DMS 273 treated with DMSO at 0.1 percent for 48 hours (cell line): ENCODE results near the gene BMPR2.
"Not testable (repeated sequence)": the region's sequence is repeated elsewhere in the genome, so short reads cannot be mapped to it uniquely, and the experiment has no call there.

Experiments
- DNase-seq: peaks from one replicate; lab custom pipeline; 2025; lab: John Stamatoyannopoulos, UW

The BMPR2 gene

DNA sequence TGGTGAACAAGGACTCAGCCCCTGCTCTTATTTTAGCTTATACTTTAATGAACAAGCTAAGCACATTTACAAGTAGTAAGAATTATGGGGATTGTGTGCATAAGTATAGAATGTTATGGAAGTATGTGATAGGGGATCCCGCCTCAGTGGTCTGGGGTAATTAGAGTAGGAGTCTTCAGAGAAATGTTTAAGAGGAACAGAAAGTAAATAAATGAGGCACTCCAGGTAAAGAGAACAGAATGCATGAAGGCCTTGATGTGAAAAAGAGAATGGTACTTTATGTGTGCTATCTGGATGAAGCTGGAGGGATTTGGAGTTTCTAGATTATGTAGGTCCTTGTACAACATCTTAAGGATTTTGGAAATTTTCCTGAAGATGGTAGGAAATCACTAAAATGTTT lies 76.6 kb downstream of the BMPR2 start:
- DNase-seq: no peak

DNA sequence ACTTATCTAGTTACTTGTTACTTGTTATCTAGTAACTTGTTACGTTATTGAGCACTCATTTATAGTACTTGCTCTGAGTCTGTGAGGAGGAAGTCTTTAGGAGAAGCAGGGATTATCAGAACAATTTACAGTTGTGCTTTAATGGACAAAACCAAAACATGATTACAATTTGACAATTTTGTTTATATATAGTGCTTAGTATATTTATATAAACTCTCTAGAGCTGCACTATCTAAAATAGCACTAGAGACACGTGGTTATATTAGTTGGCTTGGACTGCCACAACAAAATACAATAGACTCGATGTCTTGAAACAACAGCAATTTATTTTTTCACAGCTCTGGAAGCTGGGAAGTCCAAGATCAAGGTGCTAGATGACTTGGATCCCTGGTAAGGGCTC lies 78.4 kb downstream of the BMPR2 start:
- DNase-seq: no peak

GRCh38 chr2:202455114-202455513 lies 79.0 kb downstream of the BMPR2 start:
- no peak for DNase-seq

DNA sequence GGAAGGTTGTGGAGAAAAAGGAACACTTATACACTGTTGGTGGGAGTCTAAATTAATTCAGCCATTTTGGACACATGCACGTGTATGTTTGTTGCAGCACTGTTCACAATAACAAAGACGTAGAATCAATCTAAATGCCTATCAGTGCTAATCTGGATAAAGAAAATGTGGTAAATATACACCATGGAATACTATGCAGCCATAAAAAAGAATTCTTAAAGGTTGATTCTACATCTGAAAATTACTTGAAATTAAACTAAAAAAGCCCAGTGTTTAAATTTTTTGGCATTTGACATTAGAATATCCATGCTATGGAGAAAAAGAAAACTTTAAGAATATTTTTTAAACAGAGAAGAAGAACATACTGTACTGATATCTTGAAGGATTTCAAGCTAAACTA lies 84.0 kb downstream of the BMPR2 start:
- DNase-seq: no peak

DNA sequence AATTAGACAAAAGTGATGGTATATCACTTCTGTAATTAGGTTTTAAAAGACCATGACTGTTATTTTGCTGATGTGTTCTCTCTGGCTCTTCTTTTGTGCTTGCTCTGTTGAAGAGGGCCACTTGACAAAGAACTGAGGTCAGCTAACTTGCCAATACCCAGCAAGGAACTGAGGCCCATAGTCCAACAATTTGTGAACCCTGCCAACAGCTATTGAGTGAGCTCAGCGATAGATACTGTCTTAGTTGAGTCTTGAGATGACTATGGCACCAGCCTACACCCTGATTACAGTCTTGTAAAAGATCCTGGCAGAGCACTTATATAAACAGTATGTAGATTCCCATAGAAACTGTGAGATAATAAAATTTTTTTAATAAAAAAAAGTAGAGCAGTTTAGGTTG lies 103.0 kb downstream of the BMPR2 start:
- DNase-seq: no peak

- DNase-seq: no peak
These were observed 103.5 kb downstream of the BMPR2 start for GRCh38 chr2:202479610-202480009.

GRCh38 chr2:202486351-202486750 lies 110.2 kb downstream of the BMPR2 start:
- no peak for DNase-seq

DNA sequence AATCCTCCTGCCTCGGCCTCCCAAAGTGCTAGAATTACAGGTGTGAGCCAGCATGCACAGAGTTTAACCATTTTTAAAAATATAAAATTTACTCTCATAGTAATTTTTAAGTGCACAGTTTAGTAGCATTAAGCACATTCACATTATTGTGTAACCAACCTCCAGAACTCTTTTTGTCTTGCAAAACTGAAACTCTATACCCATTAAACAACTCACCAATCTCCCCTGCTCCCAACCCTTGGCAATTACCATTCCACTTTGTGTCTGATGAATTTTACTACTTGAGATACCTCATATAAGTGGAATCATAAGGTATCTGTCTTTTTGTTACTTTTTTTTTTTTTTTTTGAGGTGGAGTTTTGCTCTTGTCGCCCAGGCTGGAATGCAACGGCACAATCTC lies 112.5 kb downstream of the BMPR2 start:
- DNase-seq: no peak

DNA sequence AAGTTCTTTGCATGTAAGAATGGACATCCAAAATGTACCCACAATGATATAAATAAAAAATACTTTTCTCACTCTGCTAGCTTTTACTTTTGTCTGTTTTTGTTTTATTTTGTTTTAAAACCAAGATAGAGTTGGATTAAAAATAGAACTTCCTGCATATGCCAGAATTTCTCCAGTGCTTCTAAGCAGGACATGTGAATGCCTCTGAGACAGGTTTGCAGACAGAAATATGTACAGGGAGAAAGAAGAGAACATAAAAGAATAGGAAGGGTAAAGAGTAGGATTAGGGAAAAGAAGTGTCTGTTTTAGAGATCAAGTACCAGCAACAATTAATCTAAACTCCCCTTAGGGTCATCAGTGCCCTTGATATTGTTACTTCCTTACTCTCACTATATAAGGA lies 114.4 kb downstream of the BMPR2 start:
- no peak for DNase-seq

GRCh38 chr2:202491514-202491913 lies 115.4 kb downstream of the BMPR2 start:
- no peak for DNase-seq

DNA sequence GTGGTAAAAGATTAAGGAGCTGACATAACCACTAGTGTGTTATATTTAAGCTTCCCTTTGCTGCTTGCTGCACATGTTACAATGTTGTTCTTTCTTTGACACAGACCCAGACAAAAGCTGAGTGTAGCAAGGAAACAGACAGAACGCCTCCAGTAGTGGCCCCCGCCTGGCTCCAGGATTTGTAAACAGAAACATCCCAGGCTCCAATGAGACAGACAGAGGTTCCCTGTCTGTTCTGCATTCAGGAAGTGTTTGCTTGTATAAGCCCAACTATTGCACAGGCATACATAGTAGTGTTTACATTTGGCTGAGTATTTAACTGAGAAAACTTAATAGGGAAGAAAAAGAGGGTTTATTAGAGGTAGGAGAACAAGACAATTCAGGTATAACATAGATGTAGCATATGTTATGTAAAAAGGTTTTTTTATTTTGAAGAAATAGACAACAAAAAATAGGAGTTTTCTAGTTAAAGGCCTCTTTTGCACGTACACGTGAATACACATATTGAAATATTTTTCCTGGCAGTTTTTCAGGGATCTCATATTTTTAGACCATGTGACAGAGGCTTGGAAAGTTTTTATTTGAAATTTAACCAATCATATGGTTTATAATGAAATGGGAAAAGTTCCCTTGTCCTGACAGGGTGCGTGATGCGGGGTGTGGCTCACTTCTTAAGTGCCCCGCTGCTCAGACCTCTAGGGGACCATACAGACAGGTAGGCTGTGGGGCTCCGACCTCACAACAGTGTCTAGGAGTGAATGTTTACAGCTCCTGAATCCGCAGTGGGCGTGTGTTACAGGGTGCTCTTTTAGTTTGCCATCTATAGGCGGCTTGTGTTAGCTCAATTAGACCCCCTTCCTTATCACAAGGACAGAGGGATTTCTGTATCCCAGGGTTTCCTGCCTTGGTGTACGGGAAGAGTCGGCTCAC lies 118.4 kb downstream of the BMPR2 start:
- no peak for DNase-seq

GRCh38 chr2:202495230-202495604 lies 119.1 kb downstream of the BMPR2 start:
- DNase-seq: no peak

DNA sequence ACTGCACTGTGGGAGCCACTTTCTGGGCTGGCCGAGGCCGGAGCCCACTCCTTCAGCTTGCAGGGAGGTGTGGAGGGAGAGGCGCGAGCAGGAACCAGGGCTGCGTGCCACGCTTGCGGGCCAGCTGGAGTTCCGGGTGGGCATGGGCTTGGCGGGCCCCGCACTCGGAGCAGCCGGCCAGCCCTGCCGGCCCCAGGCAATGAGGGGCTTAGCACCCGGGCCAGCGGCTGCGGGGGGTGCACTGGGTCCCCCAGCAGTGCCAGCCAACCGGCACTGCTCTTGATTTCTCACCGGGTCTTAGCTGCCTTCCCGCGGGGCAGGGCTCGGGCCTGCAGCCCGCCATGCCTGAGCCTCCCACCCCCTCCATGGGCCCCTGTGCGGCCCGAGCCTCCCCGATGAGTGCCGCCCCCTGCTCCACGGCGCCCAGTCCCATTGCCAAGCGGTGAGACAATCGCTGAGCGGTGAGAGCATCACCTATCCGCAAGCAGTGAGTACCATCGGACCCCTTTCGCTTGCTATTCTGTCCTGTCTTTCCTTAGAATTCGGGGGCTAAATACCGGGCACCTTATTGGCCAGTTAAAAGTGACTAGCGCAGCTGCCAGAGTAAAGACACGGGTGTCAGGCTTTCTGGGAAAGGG lies 120.8 kb downstream of the BMPR2 start:
- DNase-seq: not testable (repeated sequence)

GRCh38 chr2:202497473-202497866 lies 121.3 kb downstream of the BMPR2 start:
- DNase-seq: not testable (repeated sequence)

DNA sequence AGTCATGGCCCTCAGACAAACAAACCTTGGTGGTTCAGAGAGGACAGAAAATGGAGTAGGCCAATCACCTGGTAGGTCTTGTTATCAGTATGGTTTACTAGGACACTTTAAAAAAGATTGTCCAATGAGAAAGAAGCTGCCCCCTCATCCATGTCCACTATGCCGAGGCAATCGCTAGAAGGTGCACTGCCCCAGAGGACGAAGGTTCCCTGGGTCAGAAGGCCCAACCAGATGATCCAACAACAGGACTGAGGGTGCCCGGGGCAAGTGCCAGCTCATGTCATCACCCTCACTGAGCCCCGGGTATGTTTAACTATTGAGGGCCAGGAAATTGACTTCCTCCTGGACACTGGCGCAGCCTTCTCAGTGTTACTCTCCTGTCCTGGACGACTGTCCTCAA lies 123.7 kb downstream of the BMPR2 start:
- not testable (repeated sequence) for DNase-seq

DNA sequence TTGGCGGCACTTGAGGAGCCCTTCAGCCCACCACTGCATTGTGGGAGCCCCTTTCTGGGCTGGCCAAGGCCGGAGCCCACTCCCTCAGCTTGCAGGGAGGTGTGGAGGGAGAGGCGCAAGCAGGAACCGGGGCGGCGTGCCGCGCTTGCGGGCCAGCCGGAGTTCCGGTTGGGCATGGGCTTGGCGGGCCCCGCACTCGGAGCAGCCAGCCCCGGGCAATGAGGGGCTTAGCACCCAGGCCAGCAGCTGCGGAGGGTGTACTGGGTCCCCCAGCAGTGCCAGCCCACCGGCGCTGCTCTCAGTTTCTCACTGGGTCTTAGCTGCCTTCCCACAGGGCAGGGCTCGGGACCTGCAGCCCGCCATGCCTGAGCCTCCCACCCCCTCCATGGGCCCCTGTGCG lies 127.1 kb downstream of the BMPR2 start:
- not testable (repeated sequence) for DNase-seq

DNA sequence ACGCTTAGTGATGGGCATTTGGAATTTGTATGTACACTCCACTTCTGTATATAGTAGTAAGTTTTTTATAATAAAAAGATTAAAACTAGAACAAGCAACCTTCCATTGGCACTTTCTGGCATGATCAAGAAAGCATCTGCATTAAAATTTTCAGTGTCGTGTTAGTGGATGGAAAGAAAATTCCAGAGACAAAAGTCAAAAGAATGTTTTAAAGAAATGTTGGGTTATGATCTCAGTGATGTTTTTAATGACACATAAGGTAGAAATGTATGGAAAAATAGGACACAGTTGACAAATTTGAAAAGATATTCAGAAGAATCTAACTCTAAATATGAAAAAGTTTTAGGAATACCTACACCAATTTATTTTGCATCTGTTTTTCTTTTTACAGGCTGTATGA lies 132.6 kb downstream of the BMPR2 start:
- DNase-seq: no peak

DNA sequence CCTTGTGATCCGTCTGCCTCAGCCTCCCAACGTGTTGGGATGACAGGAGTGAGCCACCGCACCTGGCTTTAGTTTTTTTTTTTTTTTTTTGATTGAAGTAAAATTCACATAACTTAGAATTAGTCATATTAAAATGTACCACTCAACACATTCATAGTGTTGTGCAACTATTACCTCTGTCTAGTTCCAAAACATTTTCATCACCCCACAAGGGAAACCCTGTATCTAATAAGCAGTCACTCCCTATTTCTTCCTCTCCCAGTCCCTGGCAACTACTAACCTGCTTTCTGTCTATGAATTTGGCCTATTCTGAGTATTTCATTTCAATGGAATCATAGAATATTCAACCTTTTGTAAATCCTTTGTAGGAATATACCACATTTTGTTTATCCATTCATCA lies 134.8 kb downstream of the BMPR2 start:
- no peak for DNase-seq

DNA sequence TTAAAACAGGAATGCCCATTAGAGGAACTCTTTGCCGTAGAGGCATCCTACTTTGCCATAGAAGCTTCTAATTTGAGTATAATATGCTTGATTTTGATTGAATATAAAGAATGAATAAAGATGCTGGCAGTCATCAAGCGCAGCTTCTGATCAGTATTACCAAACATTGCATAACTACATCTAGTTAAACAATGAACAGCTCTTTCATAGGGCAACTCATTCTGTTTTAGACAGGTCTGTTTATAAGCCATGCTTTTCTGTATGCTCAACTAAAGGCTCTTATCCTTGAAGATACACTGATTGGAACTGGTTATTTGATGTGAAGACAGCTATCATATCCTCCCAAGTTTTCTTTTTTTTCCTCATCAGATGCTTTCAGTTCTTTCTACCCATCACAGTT lies 136.0 kb downstream of the BMPR2 start:
- no peak for DNase-seq

- no peak for DNase-seq
These were observed 138.6 kb downstream of the BMPR2 start for GRCh38 chr2:202514732-202515131.

DNA sequence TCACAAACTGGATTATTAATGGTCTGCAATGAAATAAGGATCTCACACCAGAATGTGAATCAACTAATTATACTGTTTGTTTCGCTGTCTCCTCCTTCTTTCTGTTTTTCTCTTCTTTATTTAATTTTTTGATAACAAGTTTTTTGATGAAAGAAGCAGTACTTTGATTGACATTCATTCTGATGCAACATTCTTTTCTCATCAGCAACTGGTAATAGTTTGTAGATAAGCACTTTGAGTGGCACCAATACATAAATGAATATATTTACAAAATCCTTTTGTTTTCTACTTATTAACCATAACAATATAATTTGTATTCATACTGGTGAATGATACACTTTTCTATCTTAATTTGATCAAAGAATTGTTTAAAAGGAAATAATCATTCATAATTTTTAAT lies 143.3 kb downstream of the BMPR2 start:
- no peak for DNase-seq

DNA sequence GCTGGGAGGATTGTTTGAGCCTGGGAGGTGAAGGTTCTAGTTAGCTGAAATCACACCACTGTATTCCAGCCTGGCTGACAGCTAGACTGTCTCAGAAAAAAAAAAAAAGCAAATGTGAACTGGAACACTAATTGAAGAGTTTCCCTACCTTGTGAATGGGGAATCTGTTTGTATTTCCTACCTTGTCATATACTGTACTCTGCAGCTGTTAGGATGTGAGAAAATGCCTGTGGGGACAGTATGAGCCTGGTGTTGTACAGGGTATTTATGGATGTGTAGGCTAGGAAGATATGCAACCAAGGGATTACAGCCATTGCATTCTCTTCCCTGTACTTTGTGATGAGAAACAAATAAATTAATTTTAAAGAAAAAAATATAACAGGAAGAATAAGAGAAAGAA lies 145.3 kb downstream of the BMPR2 start:
- no peak for DNase-seq

- DNase-seq: no peak
These were observed 153.3 kb downstream of the BMPR2 start for GRCh38 chr2:202529389-202529788.

- DNase-seq: no peak
These were observed 153.9 kb downstream of the BMPR2 start for GRCh38 chr2:202530038-202530437.
